PFSK-1 (cell line): Measurements from ENCODE around the gene ARHGAP6.

Experiments used
- FOXP2 ChIP-seq: optimal IDR thresholded peaks from 2 replicates; pipeline ENCODE3; 2011; ENCODE audit warnings: borderline replicate concordance, control low read depth, inconsistent platforms; ENCODE audit not compliant: insufficient read depth; ENCODE audit errors: extremely low read length, extremely low read depth
- POLR2AphosphoS5 ChIP-seq: IDR thresholded peaks from 2 replicates; pipeline ENCODE4 v1.6.1; 2012; ENCODE audit warnings: low read depth, mild to moderate bottlenecking, control low read depth, low read length, moderate library complexity
- SIN3A ChIP-seq: IDR thresholded peaks from 2 replicates; pipeline ENCODE4 v1.6.1; 2012; ENCODE audit warnings: mild to moderate bottlenecking, low read length, moderate library complexity, borderline replicate concordance; ENCODE audit not compliant: insufficient read depth
- TAF1 ChIP-seq: IDR thresholded peaks from 2 replicates; pipeline ENCODE4 v1.6.1; 2012; ENCODE audit warnings: low read length, control low read depth, borderline replicate concordance; ENCODE audit not compliant: insufficient read depth
- TF ChIP-seq, protein P1 (sequence below), 2 experiments: IDR thresholded peaks; 2 replicates each; pipeline versions ENCODE4 v1.6.1 to v1.8.0; 2011 to 2012; ENCODE audit warnings: low read depth in 2 of 2, low read length in 2 of 2, control low read depth in 1 of 2, inconsistent platforms in 1 of 2, mild to moderate bottlenecking in 1 of 2, moderate library complexity in 1 of 2; ENCODE audit not compliant: insufficient read depth in 1 of 2

ARHGAP6 gene

DNA sequence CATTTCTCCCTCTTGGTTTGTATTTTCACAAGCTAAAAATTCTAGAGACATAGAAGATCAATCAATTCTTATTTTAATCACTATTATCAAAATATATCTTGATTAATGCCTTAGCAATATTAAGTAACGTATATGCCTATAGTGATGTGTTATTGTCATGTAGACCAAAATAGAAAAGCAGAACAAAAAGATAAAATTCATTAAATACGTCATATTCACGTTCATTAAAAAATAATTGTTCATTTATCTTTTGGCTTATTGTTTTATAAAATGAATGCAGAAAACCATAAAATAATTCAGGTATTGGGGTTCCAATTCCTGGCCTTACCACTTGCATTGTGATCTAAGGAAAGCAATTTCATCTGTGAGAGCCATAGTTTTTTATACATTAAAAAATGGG lies 300.3 kb downstream of the ARHGAP6 start:
- TF ChIP-seq SIN3A (no peak), FOXP2 (no peak), POLR2AphosphoS5 (no peak), TAF1 (no peak)
- TF ChIP-seq, protein P1, sequence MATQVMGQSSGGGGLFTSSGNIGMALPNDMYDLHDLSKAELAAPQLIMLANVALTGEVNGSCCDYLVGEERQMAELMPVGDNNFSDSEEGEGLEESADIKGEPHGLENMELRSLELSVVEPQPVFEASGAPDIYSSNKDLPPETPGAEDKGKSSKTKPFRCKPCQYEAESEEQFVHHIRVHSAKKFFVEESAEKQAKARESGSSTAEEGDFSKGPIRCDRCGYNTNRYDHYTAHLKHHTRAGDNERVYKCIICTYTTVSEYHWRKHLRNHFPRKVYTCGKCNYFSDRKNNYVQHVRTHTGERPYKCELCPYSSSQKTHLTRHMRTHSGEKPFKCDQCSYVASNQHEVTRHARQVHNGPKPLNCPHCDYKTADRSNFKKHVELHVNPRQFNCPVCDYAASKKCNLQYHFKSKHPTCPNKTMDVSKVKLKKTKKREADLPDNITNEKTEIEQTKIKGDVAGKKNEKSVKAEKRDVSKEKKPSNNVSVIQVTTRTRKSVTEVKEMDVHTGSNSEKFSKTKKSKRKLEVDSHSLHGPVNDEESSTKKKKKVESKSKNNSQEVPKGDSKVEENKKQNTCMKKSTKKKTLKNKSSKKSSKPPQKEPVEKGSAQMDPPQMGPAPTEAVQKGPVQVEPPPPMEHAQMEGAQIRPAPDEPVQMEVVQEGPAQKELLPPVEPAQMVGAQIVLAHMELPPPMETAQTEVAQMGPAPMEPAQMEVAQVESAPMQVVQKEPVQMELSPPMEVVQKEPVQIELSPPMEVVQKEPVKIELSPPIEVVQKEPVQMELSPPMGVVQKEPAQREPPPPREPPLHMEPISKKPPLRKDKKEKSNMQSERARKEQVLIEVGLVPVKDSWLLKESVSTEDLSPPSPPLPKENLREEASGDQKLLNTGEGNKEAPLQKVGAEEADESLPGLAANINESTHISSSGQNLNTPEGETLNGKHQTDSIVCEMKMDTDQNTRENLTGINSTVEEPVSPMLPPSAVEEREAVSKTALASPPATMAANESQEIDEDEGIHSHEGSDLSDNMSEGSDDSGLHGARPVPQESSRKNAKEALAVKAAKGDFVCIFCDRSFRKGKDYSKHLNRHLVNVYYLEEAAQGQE (IDR thresholded peaks at IDR 0.05; ENCODE audit: insufficient read depth in 1 of 2, low read depth in 2 of 2, low read length in 2 of 2): no peak

GRCh38 chrX:11364835-11365234 lies 300.9 kb downstream of the ARHGAP6 start:
- TF ChIP-seq POLR2AphosphoS5 (no peak), TAF1 (no peak), SIN3A (no peak), FOXP2 (no peak)
- TF ChIP-seq, protein P1 (IDR thresholded peaks at IDR 0.05; ENCODE audit: insufficient read depth in 1 of 2, low read depth in 2 of 2, low read length in 2 of 2): no peak

- TF ChIP-seq SIN3A: no peak
- no peak for TF ChIP-seq POLR2AphosphoS5
- TF ChIP-seq, protein P1 (IDR thresholded peaks at IDR 0.05; ENCODE audit: insufficient read depth in 1 of 2, low read depth in 2 of 2, low read length in 2 of 2): no peak
Measured at GRCh38 chrX:11363069-11363594, 302.6 kb downstream of the ARHGAP6 start.

DNA sequence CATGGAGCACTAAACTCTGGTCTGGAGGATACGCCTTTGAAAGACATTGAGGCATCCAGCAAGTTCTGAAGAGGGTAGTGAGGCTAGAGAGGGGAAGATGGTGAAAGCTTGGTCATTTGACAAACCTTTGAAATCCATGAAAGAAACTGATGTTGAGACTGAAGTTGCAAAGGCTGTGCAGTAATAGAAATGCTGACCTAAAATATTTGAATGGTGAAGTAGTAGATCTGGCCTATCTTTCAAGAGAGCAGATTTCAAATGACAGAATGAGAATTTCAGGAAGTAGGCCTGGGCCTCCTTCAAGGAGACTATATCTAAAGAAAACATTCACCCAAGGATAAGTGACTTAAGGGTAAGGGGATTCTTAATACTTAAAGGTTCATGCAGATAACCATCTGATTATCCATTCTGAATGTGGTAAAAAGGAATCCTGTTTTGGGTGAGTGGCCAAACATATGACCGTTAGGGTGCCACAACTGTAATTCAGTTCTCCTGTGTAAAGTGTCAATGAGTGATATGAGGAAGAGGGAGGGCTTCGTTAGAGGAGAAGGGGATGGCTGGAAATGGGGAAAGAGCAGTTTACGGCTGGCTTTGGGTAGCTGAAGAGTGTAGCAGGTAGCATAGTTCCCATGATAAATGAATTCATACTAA lies 310.3 kb downstream of the ARHGAP6 start:
- TF ChIP-seq TAF1 (no peak), SIN3A (no peak), POLR2AphosphoS5 (no peak), FOXP2 (no peak)
- TF ChIP-seq, protein P1 (IDR thresholded peaks at IDR 0.05; ENCODE audit: insufficient read depth in 1 of 2, low read depth in 2 of 2, low read length in 2 of 2): no peak

DNA sequence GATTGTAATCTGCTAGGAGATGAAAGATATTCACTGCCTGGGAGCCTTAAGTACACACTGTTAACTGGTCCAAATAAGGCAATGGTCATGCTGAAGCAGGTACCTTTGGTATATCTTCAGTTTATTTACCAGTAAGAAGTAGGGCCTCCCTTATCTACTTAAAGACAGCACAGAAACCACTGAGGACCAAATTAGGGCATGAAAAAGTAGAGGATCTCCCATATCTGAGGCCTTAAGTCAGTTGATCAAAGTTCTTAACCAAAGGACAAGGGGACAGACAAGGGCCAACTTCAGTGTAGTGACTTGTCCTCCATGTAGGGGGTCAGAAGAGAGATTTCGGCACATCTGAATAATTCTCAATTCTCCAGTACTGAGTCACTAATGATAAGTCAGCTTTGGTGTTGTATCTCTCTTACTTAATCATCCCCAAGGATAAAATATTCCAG lies 313.4 kb downstream of the ARHGAP6 start:
- TF ChIP-seq SIN3A: no peak
